H1 (cell line): ENCODE measurements around the gene SH2D5. TPM values are rescaled to one million over a fixed set of nuclear protein-coding genes. Genes with fewer than 3 reads are reported as not detected.

ENCODE experiments used
- CTCF ChIA-PET: fragments of 300-600 bp; sonication (Branson Sonifier 250); formaldehyde crosslinking; loops from one replicate; lab custom pipeline; 2021; ENCODE audit not compliant: partially characterized antibody; lab: Charles Lee
- POLR2A ChIA-PET: fragments of 300-600 bp; sonication (Branson Sonifier 250); formaldehyde crosslinking; loops from one replicate; lab custom pipeline; 2021; ENCODE audit warnings: inconsistent platforms; ENCODE audit not compliant: partially characterized antibody; lab: Charles Lee
- DNase-seq, 2 experiments: peaks; one replicate each; pipeline versions ENCODE4 v3.0.0 to v3.0.0-alpha.2; 2010 to 2022; ENCODE audit warnings: low spot score in 2 of 2, low read depth in 1 of 2, mixed read lengths in 1 of 2
- FAIRE-seq: peaks from 2 replicates; lab custom pipeline; 2011; peaks lifted over from hg19 to GRCh38; lab: Jason Lieb, UNC
- H2AFZ ChIP-seq: 2 replicates; pipeline ENCODE4 v1.8.1; 2012; ENCODE audit warnings: low read length, inconsistent platforms
- H2AK5ac ChIP-seq: 2 replicates; pipeline ENCODE4 v1.6.1; 2013; ENCODE audit warnings: low read depth, low read length
- H2BK120ac ChIP-seq: replicated peaks from 2 replicates; pipeline ENCODE3; 2013; ENCODE audit warnings: low read depth, low read length, inconsistent platforms
- H2BK12ac ChIP-seq: 2 replicates; pipeline ENCODE4 v1.6.1; 2013; ENCODE audit warnings: low read depth, low read length
- H2BK15ac ChIP-seq: 2 replicates; pipeline ENCODE4 v1.6.1; 2013; ENCODE audit warnings: low read length
- H2BK20ac ChIP-seq: 2 replicates; pipeline ENCODE4 v1.6.1; 2013; ENCODE audit warnings: low read length
- H2BK5ac ChIP-seq: 2 replicates; pipeline ENCODE4 v1.6.1; 2013; ENCODE audit warnings: low read depth, low read length
- H3K14ac ChIP-seq: 2 replicates; pipeline ENCODE4 v1.6.1; 2013; ENCODE audit warnings: inconsistent platforms; ENCODE audit not compliant: insufficient read length
- H3K18ac ChIP-seq: 2 replicates; pipeline ENCODE4 v1.6.1; 2013; ENCODE audit warnings: low read length; ENCODE audit errors: extremely low read depth
- H3K23ac ChIP-seq: 2 replicates; pipeline ENCODE4 v1.6.1; 2013; ENCODE audit warnings: inconsistent platforms; ENCODE audit not compliant: insufficient read length
- H3K23me2 ChIP-seq: 2 replicates; pipeline ENCODE4 v1.6.1; 2013; ENCODE audit warnings: low read depth, low read length
- H3K27ac ChIP-seq: 2 replicates; pipeline ENCODE4 v1.6.1; 2011; ENCODE audit warnings: low read depth, low read length, inconsistent platforms
- H3K27me3 ChIP-seq, 4 experiments: replicated peaks in 1 of 4; 1 replicate in 1 of 4; 2 replicates in 3 of 4; pipeline versions ENCODE4 v1.6.1 to v1.8.1; 2011 to 2013; ENCODE audit warnings: low read length in 3 of 4, mild to moderate bottlenecking in 3 of 4, inconsistent platforms in 2 of 4, mixed read lengths in 2 of 4, moderate library complexity in 1 of 4; ENCODE audit not compliant: control insufficient read depth in 3 of 4, insufficient read depth in 3 of 4; ENCODE audit errors: extremely low read depth in 1 of 4
- H3K36me3 ChIP-seq, 4 experiments: 2 replicates each; pipeline versions ENCODE4 v1.6.1 to v1.8.1; 2011 to 2013; ENCODE audit warnings: mild to moderate bottlenecking in 4 of 4, low read length in 3 of 4, moderate library complexity in 2 of 4, control low read depth in 1 of 4, inconsistent platforms in 1 of 4; ENCODE audit not compliant: insufficient read depth in 4 of 4, control insufficient read depth in 2 of 4
- H3K4ac ChIP-seq: replicated peaks from 2 replicates; pipeline ENCODE3; 2013; ENCODE audit warnings: low read length, low read depth, mixed read lengths, inconsistent platforms; ENCODE audit not compliant: insufficient read length
- H3K4me1 ChIP-seq, 4 experiments: replicated peaks in 1 of 4; 1 replicate in 1 of 4; 2 replicates in 3 of 4; pipeline versions ENCODE4 v1.6.1 to v1.8.1; 2011 to 2013; ENCODE audit warnings: low read length in 3 of 4, inconsistent platforms in 2 of 4, mixed read lengths in 1 of 4; ENCODE audit not compliant: insufficient read depth in 4 of 4, control insufficient read depth in 3 of 4
- H3K4me2 ChIP-seq, 2 experiments: 2 replicates each; pipeline versions ENCODE4 v1.6.1 to v1.8.1; 2011 to 2013; ENCODE audit warnings: low read depth in 2 of 2, low read length in 2 of 2, control low read depth in 1 of 2, inconsistent platforms in 1 of 2, mild to moderate bottlenecking in 1 of 2; ENCODE audit not compliant: insufficient read depth in 1 of 2
- H3K4me3 ChIP-seq, 4 experiments: fragments of 200-600, 300-600 bp in 1 of 4; sonication (generic), shearing (Covaris generic), sonication (Bioruptor Twin) in 1 of 4; 2 replicates each; pipeline versions ENCODE4 v1.5.1 to v1.8.1; 2011 to 2016; ENCODE audit warnings: low read length in 4 of 4, low read depth in 3 of 4, control low read depth in 2 of 4, inconsistent platforms in 2 of 4, mild to moderate bottlenecking in 2 of 4, mixed read lengths in 1 of 4, moderate library complexity in 1 of 4; ENCODE audit not compliant: insufficient read depth in 2 of 4; ENCODE audit errors: extremely low read depth in 1 of 4
- H3K56ac ChIP-seq: replicated peaks from 2 replicates; pipeline ENCODE3; 2013; ENCODE audit warnings: low read depth, mild to moderate bottlenecking, mixed read lengths, low read length, inconsistent platforms; ENCODE audit not compliant: insufficient read length
- H3K79me1 ChIP-seq: 2 replicates; pipeline ENCODE4 v1.6.1; 2013; ENCODE audit warnings: low read depth, low read length, control low read depth
- H3K79me2 ChIP-seq, 2 experiments: 2 replicates each; pipeline versions ENCODE4 v1.6.1 to v1.8.1; 2012 to 2013; ENCODE audit warnings: low read length in 2 of 2, mild to moderate bottlenecking in 2 of 2, inconsistent platforms in 1 of 2; ENCODE audit not compliant: insufficient read depth in 2 of 2, control insufficient read depth in 1 of 2
- H3K9ac ChIP-seq, 4 experiments: replicated peaks in 1 of 4; 1 replicate in 1 of 4; 2 replicates in 3 of 4; pipeline versions ENCODE4 v1.6.1 to v1.8.1; 2011 to 2013; ENCODE audit warnings: low read depth in 3 of 4, low read length in 3 of 4, control low read depth in 2 of 4, mild to moderate bottlenecking in 2 of 4, moderate library complexity in 2 of 4, inconsistent platforms in 1 of 4; ENCODE audit errors: extremely low read depth in 1 of 4
- H3K9me3 ChIP-seq, 2 experiments: 2 replicates each; pipeline versions ENCODE4 v1.6.1 to v1.8.1; 2012 to 2013; ENCODE audit warnings: mild to moderate bottlenecking in 2 of 2, moderate library complexity in 2 of 2, control low read depth in 1 of 2, inconsistent platforms in 1 of 2, low read depth in 1 of 2, low read length in 1 of 2, mixed read lengths in 1 of 2; ENCODE audit not compliant: insufficient read depth in 2 of 2
- H4K20me1 ChIP-seq, 2 experiments: replicated peaks in 1 of 2; 2 replicates each; pipeline versions ENCODE3 to v1.8.1; 2011 to 2013; ENCODE audit warnings: inconsistent platforms in 2 of 2, low read length in 2 of 2, mild to moderate bottlenecking in 1 of 2; ENCODE audit not compliant: insufficient read depth in 2 of 2, control insufficient read depth in 1 of 2
- H4K5ac ChIP-seq: 2 replicates; pipeline ENCODE4 v1.6.1; 2013; ENCODE audit warnings: low read length, low read depth, mixed read lengths, inconsistent platforms; ENCODE audit not compliant: insufficient read length
- H4K8ac ChIP-seq: 2 replicates; pipeline ENCODE4 v1.8.0; 2013; ENCODE audit warnings: mild to moderate bottlenecking, moderate library complexity, low read length, inconsistent platforms; ENCODE audit not compliant: insufficient read depth; ENCODE audit errors: extremely low read depth
- H4K91ac ChIP-seq: replicated peaks from 2 replicates; pipeline ENCODE3; 2013; ENCODE audit warnings: low read length, mixed read lengths, inconsistent platforms; ENCODE audit not compliant: insufficient read length
- CHD1 ChIP-seq: IDR thresholded peaks from 2 replicates; pipeline ENCODE4 v1.6.1; 2012; ENCODE audit warnings: low read depth, low read length, improper control_type of control experiment
- WGBS, 2 experiments: shearing (Covaris generic) in 1 of 2; methylation state at CpG; one replicate each; pipeline versions ENCODE4 v1.1.6 to v1.1.7; 2013 to 2015; ENCODE audit warnings: low lambda C conversion rate in 2 of 2, mixed read lengths in 2 of 2, inconsistent platforms in 1 of 2, low coverage in 1 of 2, missing lambda C conversion rate in 1 of 2; ENCODE audit not compliant: insufficient replicate concordance in 2 of 2, insufficient coverage in 1 of 2, insufficient read length in 1 of 2; ENCODE audit errors: extremely low coverage in 1 of 2, missing lambda C conversion rate in 1 of 2; 5-methylcytosine and 5-hydroxymethylcytosine counted together
- polyA plus RNA-seq, 7 experiments: library from polyadenylated mRNA; depleted of rRNA in 3 of 7; stranded (reverse) in 5 of 7; unstranded in 2 of 7; fragments of >200 nt in 5 of 7; fragments of 200-250 nt in 2 of 7; gene quantifications; 1 replicate in 5 of 7; 2 replicates in 1 of 7; 4 replicates in 1 of 7; pipeline versions ENCODE4 v1.2.1 to v1.2.3, GENCODE V29; 2011 to 2013; ENCODE audit warnings: missing spikeins in 2 of 7, mixed read lengths in 2 of 7
- total RNA-seq: library from RNA; stranded (reverse); fragmentation: NEBNext Ultra II Directional; extraction: Animal tissue kit (Norgen Biotek cat#: 25700); gene quantifications from 2 replicates; pipeline ENCODE4 v1.2.1, GENCODE V29; 2021
- TF ChIP-seq, protein P1 (sequence below): IDR thresholded peaks from 2 replicates; pipeline ENCODE4 v1.6.1; 2012; ENCODE audit warnings: inconsistent platforms

SH2D5 gene
- total and polyA plus RNA-seq, 2 of the 8 experiments (the other 6 are each of a cell fraction or from before 2014, with no cell fraction given) = 13.2 to 18.4 TPM

DNA sequence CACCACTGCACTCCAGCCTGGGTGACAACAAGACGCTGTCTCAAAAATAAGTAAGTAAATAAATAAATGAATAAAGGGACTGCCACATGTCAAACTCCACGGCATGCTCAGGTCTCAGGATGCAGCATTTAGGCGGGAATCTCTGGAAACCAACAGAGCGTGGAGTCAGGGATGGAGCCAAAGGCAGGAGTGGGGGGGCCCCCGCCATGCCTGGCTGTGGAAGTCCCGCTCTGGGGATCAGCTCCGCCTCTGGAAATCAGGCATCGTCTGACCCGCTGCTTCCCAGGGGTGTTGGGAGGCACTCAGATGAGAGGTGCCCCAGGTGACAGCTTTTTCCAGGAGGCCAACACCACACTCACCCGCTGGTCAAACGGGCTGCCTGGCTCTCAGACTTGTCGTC, 34.9 kb downstream of the SH2D5 start:
- Histone ChIP-seq H3K4me3 (peak overlapping the region in 1 of 4 experiments; percentile 66; a peak in 1 of 8 replicates), H2AK5ac (peak overlapping the region; percentile 24; the same call in 1 of the 2 replicates), H4K5ac (no peak overlapping the region), H3K23me2 (peaks cover 5% of the 10 kb centered on the region; the same call in 1 of the 2 replicates), H4K20me1 (peaks cover 2 to 3% of the 10 kb centered on the region in 2 experiments), H4K8ac (no peak overlapping the region), H2BK12ac (no peak overlapping the region), H2AFZ (no peak overlapping the region), H4K91ac (no peak overlapping the region), H3K79me2 (no peaks in the 10 kb centered on the region), H2BK5ac (no peak overlapping the region), H3K36me3 (no peaks in the 10 kb centered on the region), H3K27ac (no peak overlapping the region), H3K27me3 (no peaks in the 10 kb centered on the region; a peak in 1 of 7 replicates), H3K14ac (no peak overlapping the region)
- POLR2A ChIA-PET = interaction anchor here (1.2 to 3.7 kb wide), 6 partner anchors 13 to 90 kb away, joined by 4 to 16 read pairs (median 6); partner anchors contain the start of genes DDOST and HP1BP3
- TF ChIP-seq, protein P1, sequence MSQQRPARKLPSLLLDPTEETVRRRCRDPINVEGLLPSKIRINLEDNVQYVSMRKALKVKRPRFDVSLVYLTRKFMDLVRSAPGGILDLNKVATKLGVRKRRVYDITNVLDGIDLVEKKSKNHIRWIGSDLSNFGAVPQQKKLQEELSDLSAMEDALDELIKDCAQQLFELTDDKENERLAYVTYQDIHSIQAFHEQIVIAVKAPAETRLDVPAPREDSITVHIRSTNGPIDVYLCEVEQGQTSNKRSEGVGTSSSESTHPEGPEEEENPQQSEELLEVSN = peak; percentile 28; the same call in 1 of the 2 replicates
- TF ChIP-seq CHD1 = no peak
- TF ChIP-seq, all 59 proteins: peak for 1
- 86% methylated on average over 12 of the region's 12 CpGs; no CpG with 5 or more reads in 1 of the 2 experiments for WGBS, 2 experiments
- no peak overlapping the region for H2BK120ac ChIP-seq
- no peaks in the 10 kb centered on the region for H3K9me3 ChIP-seq
- CTCF ChIA-PET = interaction anchor here (0.5 to 5.1 kb wide), 36 partner anchors 9 to 895 kb away, joined by 3 to 82 read pairs (median 6); partner anchors contain the start of genes DDOST, KIF17 and SH2D5
- FAIRE-seq = no peak
- H3K56ac ChIP-seq = no peak overlapping the region
- H3K9ac ChIP-seq = no peak overlapping the region
- H3K18ac ChIP-seq = no peak overlapping the region
- no peak overlapping the region for H2BK15ac ChIP-seq
- H2BK20ac ChIP-seq = no peak overlapping the region
- H3K4ac ChIP-seq = no peak overlapping the region
- H3K23ac ChIP-seq = no peak overlapping the region
- peaks cover 0 to 6% (median 4%) of the 10 kb centered on the region in 4 experiments; a peak in 3 of 7 replicates for H3K4me1 ChIP-seq
- H3K4me2 ChIP-seq = peak overlapping the region; percentile 37 to 88; a peak in 3 of 4 replicates
- DNase-seq = no peak
- H3K79me1 ChIP-seq = no peaks in the 10 kb centered on the region
